Stimulated activated CD4-positive, alpha-beta T cell treated with anti-CD3 and anti-CD28 coated beads, Interleukin-12 subunit alpha, Interleukin-12 subunit beta, amount 100 ng/mL, for 48 hours (primary cell): ENCODE measurements around the gene KRTAP3-2.
"Not testable (repeated sequence)": the region's sequence is repeated elsewhere in the genome, so short reads cannot be mapped to it uniquely, and the experiment has no call there.

ENCODE experiments used
- DNase-seq, 3 donors: peaks; one replicate each; pipeline ENCODE4 v3.0.0-alpha.2; 2020; ENCODE audit warnings: low read depth in 2 of 3, low spot score in 1 of 3

Gene KRTAP3-2

DNA sequence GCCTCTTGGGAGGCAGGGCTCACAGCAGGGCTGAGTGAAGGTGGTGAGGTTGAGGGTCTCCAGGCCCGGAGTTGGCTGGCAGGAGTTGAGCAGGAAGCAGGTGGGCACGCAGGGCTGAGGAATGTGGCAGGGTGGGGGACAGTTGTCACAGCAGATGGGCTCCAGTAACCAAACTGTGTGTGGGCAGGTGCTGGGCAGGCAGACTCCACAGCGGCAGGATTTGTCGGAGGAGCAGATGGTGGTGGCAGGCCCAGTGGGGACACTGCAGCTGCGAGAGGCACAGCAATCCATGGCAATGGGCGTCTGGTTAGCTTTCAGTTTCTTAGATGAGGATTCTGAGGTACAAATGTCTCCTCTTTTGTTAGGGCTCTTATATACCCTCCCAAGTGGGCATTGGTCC is at the start of gene KRTAP3-2:
Gene KRTAP3-2, minus strand, starts transcription at position 344 of the 400 bp plus-strand sequence. Its CDS starts 53 bp downstream, at position 291.
- DNase-seq: not testable (repeated sequence)

- DNase-seq: no peak
These were observed 49.4 kb upstream of the KRTAP3-2 start for GRCh38 chr17:41049110-41049509.

DNA sequence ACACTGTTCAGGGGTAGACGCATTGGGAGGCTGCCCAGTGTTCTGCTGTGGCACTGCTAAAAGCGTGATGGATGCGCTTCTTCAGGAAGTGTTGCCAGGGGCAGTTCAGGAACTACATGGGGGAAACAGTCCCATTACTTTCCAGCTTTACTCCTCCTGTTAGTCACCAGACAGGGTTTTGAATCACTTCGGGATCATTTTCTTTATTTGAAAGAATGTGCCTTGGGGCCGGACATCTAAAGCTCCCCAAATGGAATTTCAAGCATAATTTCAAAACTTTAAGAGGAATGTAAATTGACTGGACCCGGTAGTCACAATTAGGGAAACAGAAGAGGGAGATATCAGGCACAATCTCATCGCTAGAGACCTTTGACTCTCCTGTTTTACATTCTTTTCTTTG is 48.7 kb upstream of the KRTAP3-2 start:
- DNase-seq: no peak

DNA sequence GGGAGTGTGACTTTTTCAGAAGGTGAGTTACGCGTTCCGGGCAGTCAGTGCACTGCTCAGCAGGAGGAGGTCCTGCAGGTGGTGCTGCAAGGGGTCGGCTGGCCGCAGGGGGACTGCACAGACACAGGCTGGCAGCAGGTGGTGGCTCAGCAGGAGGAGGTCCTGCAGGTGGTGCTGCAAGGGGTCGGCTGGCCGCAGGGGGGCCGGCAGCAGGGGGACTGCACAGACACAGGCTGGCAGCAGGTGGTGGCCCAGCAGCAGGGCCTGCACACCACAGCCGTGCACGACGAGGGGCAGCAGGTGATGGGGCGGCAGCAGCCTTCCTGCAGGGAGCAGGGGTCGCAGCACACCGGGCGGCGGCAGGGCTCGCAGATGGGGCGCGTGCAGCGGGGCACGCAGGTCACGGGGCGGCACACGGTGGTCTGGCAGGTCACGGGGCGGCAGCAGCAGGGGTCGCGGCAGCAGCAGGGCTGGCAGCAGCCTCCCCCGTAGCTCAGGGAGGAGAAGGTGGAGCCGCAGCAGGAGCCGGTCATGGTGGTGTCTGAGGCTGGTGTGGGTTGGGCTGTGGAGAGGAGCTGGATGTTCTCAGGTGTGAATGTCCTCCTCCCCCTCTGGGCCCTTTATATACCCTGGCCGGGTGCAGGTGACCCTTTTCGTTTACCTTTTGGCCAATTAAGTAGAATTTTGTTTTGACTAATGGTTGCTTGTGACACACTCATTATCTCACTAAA is 47.2 kb upstream of the KRTAP3-2 start, which contains the start of gene KRTAP2-1:
Gene KRTAP2-1, minus strand, starts transcription at position 582 of the 731 bp plus-strand sequence. Its CDS starts 49 bp downstream, at position 533.
- not testable (repeated sequence) for DNase-seq

GRCh38 chr17:41042953-41043352 is 43.2 kb upstream of the KRTAP3-2 start:
- no peak for DNase-seq

DNA sequence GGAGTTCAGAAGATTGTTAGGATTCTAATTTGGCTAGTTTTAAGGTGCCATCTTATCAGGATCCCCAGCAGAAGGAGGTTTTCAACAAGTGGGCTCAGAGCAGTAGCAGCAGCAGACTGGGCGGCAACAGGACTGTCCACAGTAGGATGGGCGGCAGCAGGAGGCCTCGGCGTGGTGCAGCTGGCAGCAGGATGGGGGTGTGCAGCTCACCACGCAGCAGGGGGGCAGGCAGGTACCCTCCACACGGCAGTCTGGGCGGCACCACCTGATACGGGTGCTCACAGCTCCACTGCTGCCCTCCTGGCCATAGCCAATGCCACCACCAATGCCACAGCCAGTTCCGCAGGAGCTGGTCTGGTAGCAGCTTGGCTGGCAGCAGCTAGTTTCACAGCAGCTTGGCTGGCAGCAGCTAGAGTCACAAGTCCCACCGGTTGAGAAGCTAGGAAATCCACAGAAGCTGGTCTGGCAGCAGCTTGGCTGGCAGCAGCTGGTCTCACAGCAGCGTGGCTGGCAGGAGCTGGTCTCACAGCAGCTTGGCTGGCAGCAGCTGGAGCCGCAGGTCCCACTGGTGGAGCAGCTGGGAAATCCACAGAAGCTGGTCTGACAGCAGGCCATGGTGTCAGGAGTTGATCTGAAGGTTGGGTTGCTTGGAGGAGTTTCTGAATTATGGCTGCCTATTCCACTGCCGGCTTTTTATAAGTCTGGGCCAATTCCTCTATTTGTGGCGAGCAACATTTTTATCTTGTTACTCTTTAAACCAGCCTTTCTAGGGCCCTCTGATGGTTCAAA is 41.3 kb upstream of the KRTAP3-2 start, which contains the start of gene KRTAP1-1:
Gene KRTAP1-1, minus strand, starts transcription at position 668 of the 789 bp plus-strand sequence. Its CDS starts 53 bp downstream, at position 615.
- DNase-seq: not testable (repeated sequence)

DNA sequence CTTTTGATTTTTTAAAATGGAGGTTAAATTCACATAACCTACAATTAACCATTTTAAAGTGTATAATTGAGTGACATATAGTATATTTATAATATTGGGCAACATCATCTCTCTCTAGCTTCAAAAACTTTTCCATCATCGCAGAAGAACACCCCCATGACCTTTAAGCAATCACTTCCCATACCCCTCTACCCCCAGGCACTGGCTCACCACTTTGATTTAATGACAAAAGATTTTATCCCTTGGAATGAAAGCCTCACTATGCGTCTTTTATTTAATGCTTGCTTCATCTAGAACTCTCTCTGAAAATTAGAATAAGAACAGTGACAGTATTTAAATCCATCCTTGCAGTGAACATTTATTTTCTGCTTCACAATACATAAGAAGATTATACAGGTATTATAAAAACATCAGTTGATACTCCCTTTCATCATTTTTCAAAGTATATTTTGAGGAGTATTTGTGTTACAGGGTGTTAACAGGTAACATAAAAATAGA is 38.2 kb upstream of the KRTAP3-2 start:
- no peak for DNase-seq

GRCh38 chr17:41034346-41034935 is 34.7 kb upstream of the KRTAP3-2 start, which contains the start of gene KRTAP1-3:
KRTAP1-3 (minus strand) TSS chr17:41034874; CDS start chr17:41034821, 53 bp downstream.
- DNase-seq: not testable (repeated sequence)

GRCh38 chr17:41029633-41030245 is 30.0 kb upstream of the KRTAP3-2 start, which contains the start of gene KRTAP1-4:
KRTAP1-4 (minus strand) TSS chr17:41030195; CDS start chr17:41030078, 117 bp downstream.
- no peak for DNase-seq

- no peak for DNase-seq
These were observed 27.2 kb upstream of the KRTAP3-2 start, which contains the start of gene KRTAP1-5 for GRCh38 chr17:41026715-41027471. KRTAP1-5 (minus strand) TSS chr17:41027208; CDS start chr17:41027155, 53 bp downstream.

- DNase-seq: no peak
These were observed 25.0 kb upstream of the KRTAP3-2 start for GRCh38 chr17:41024697-41025096.

GRCh38 chr17:41020336-41020735 is 20.6 kb upstream of the KRTAP3-2 start:
- DNase-seq: no peak

- no peak for DNase-seq
These were observed 19.7 kb upstream of the KRTAP3-2 start for GRCh38 chr17:41019415-41019814.

DNA sequence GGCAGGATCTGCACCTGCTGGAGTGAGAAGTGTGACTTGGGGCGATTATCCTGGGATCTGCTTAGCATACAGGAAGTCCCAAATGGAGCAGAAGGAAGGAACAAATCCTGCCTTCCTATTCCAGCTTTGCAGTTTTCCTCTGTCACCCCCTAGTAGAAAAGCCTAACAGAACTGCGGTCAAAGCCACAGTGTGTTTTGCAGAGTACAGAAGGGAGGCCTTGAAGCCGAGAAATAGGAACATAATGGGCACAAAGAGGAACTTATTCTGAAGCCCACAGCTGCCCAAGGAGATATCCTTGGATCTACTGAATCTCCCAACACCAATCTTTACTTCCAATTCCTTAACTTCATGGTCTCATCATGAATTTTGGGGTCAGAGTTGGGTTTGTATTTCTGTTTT is 18.8 kb upstream of the KRTAP3-2 start:
- no peak for DNase-seq

GRCh38 chr17:41016578-41017215 is 17.0 kb upstream of the KRTAP3-2 start:
- no peak for DNase-seq

GRCh38 chr17:41015454-41015853 is 15.7 kb upstream of the KRTAP3-2 start:
- DNase-seq: no peak

DNA sequence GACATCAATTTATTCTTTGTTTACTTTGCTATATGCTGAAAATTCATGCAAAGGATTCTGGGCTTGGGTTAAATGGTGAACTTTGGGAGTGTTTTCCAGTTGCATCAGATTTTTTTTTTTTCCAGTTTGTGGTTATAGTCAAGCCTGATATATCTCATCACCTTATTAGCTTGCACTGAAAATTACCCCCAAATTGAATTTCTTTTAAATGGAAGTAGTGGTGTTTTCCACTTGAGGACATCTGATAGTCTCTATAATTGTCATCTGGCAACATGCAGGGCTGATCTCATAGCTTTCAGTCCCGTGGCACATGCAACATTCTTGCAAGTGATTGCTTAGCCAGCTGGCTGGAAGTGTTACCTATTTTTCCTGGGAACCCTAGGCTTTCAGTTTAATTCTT is 13.9 kb upstream of the KRTAP3-2 start:
- DNase-seq: no peak

GRCh38 chr17:41013181-41013580 is 13.5 kb upstream of the KRTAP3-2 start:
- no peak for DNase-seq

- no peak for DNase-seq
These were observed 12.8 kb upstream of the KRTAP3-2 start for GRCh38 chr17:41012326-41013120.
